Ishikawa (cell line): ENCODE data around the gene SSMEM1.

Source experiments
- CEBPB ChIP-seq: IDR thresholded peaks from 2 replicates; pipeline ENCODE4 v1.6.1; 2012
- CREB1 ChIP-seq: IDR thresholded peaks from 2 replicates; pipeline ENCODE4 v1.6.1; 2012; ENCODE audit warnings: low read depth
- EGR1 ChIP-seq: IDR thresholded peaks from 2 replicates; pipeline ENCODE4 v1.6.1; 2012
- EP300 ChIP-seq: IDR thresholded peaks from 2 replicates; pipeline ENCODE4 v1.6.1; 2012; ENCODE audit warnings: borderline replicate concordance
- FOXM1 ChIP-seq: IDR thresholded peaks from 2 replicates; pipeline ENCODE4 v1.6.1; 2012; ENCODE audit warnings: low read depth, borderline replicate concordance
- MAX ChIP-seq: IDR thresholded peaks from 2 replicates; pipeline ENCODE4 v1.6.1; 2012
- NFIC ChIP-seq: IDR thresholded peaks from 2 replicates; pipeline ENCODE4 v1.6.1; 2012
- RAD21 ChIP-seq: IDR thresholded peaks from 2 replicates; pipeline ENCODE4 v1.6.1; 2012; ENCODE audit warnings: low read depth
- TAF1 ChIP-seq: IDR thresholded peaks from 2 replicates; pipeline ENCODE4 v1.6.1; 2012; ENCODE audit warnings: low read depth, mild to moderate bottlenecking
- TCF12 ChIP-seq: IDR thresholded peaks from 2 replicates; pipeline ENCODE4 v1.6.1; 2012; ENCODE audit warnings: low read depth
- TEAD4 ChIP-seq: IDR thresholded peaks from 2 replicates; pipeline ENCODE4 v1.6.1; 2012
- USF1 ChIP-seq: IDR thresholded peaks from 2 replicates; pipeline ENCODE4 v1.6.1; 2012
- YY1 ChIP-seq: IDR thresholded peaks from 2 replicates; pipeline ENCODE4 v1.6.1; 2012; ENCODE audit warnings: low read depth
- ZBTB7A ChIP-seq: IDR thresholded peaks from 2 replicates; pipeline ENCODE4 v1.6.1; 2012; ENCODE audit warnings: low read depth
- TF ChIP-seq, protein P1 (sequence below): IDR thresholded peaks from 2 replicates; pipeline ENCODE4 v1.6.1; 2012; ENCODE audit warnings: low read depth, mild to moderate bottlenecking

The SSMEM1 gene

GRCh38 chr7:130174237-130174959, 33.3 kb upstream of the SSMEM1 start:
- no peak for TF ChIP-seq CREB1
- no peak for TF ChIP-seq TEAD4
- no peak for TF ChIP-seq MAX
- TF ChIP-seq CEBPB = no peak
- no peak for TF ChIP-seq TCF12
- TF ChIP-seq FOXM1 = no peak
- TF ChIP-seq YY1 = no peak
- no peak for TF ChIP-seq NFIC
- TF ChIP-seq EGR1 = no peak
- no peak for TF ChIP-seq TAF1
- TF ChIP-seq USF1 = no peak
- no peak for TF ChIP-seq ZBTB7A

DNA sequence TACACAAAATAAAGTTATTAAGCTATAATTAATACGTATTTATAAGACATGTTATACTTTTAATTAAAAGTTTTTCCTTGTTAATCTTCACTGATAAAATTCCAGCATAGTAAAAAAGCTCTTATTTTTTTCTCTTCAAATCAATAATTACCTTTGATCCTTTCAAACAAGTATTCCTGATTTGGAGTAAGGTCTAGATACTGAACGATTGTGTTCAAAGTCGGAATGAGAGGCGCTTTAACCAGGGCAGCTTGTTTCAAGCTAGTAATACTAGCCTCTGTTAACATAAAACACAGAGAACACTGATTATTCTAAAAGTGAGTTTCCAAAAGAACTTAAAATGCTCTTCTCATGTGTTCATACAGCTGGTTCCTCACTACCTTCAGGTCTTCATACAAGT, 29.4 kb upstream of the SSMEM1 start:
- TF ChIP-seq RAD21 (no peak), ZBTB7A (no peak), TAF1 (no peak), EP300 (no peak), CREB1 (no peak), FOXM1 (no peak), MAX (no peak), EGR1 (no peak), USF1 (no peak), YY1 (no peak)
- TF ChIP-seq, protein P1, sequence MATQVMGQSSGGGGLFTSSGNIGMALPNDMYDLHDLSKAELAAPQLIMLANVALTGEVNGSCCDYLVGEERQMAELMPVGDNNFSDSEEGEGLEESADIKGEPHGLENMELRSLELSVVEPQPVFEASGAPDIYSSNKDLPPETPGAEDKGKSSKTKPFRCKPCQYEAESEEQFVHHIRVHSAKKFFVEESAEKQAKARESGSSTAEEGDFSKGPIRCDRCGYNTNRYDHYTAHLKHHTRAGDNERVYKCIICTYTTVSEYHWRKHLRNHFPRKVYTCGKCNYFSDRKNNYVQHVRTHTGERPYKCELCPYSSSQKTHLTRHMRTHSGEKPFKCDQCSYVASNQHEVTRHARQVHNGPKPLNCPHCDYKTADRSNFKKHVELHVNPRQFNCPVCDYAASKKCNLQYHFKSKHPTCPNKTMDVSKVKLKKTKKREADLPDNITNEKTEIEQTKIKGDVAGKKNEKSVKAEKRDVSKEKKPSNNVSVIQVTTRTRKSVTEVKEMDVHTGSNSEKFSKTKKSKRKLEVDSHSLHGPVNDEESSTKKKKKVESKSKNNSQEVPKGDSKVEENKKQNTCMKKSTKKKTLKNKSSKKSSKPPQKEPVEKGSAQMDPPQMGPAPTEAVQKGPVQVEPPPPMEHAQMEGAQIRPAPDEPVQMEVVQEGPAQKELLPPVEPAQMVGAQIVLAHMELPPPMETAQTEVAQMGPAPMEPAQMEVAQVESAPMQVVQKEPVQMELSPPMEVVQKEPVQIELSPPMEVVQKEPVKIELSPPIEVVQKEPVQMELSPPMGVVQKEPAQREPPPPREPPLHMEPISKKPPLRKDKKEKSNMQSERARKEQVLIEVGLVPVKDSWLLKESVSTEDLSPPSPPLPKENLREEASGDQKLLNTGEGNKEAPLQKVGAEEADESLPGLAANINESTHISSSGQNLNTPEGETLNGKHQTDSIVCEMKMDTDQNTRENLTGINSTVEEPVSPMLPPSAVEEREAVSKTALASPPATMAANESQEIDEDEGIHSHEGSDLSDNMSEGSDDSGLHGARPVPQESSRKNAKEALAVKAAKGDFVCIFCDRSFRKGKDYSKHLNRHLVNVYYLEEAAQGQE = no peak

GRCh38 chr7:130179631-130180030, 28.0 kb upstream of the SSMEM1 start:
- no peak for TF ChIP-seq EP300
- no peak for TF ChIP-seq USF1
- TF ChIP-seq CREB1 = no peak
- TF ChIP-seq TAF1 = no peak
- TF ChIP-seq, protein P1 = no peak
- TF ChIP-seq CEBPB = no peak

- TF ChIP-seq NFIC (no peak), EGR1 (no peak), USF1 (no peak), EP300 (no peak), TEAD4 (no peak), FOXM1 (no peak), CREB1 (no peak), ZBTB7A (no peak), RAD21 (no peak)
- TF ChIP-seq, protein P1 = no peak
Measured at GRCh38 chr7:130180571-130181262, 26.9 kb upstream of the SSMEM1 start.
